HG02759 (cell line): ENCODE measurements around the gene PTPRD.

Source experiments
- ATAC-seq: cut with Tn5 transposase; IDR thresholded peaks from one replicate; pipeline ENCODE4 v1.9.1; 2021; ENCODE audit warnings: mild to moderate bottlenecking, moderate library complexity; ENCODE audit not compliant: unreplicated experiment

The PTPRD gene

GRCh38 chr9:8643896-8644295 lies 1968.9 kb downstream of the PTPRD start:
- ATAC-seq = no peak

GRCh38 chr9:8643464-8643863 lies 1969.3 kb downstream of the PTPRD start:
- no peak for ATAC-seq

- no peak for ATAC-seq
Measured at GRCh38 chr9:8640761-8641160, 1972.0 kb downstream of the PTPRD start.

GRCh38 chr9:8637626-8638025 lies 1975.2 kb downstream of the PTPRD start:
- ATAC-seq = no peak

GRCh38 chr9:8633784-8634183 lies 1979.0 kb downstream of the PTPRD start:
- no peak for ATAC-seq

- no peak for ATAC-seq
Measured at GRCh38 chr9:8632493-8632892, 1980.3 kb downstream of the PTPRD start.

GRCh38 chr9:8628791-8629190 lies 1984.0 kb downstream of the PTPRD start:
- no peak for ATAC-seq

- ATAC-seq = no peak
Measured at GRCh38 chr9:8627976-8628679, 1984.7 kb downstream of the PTPRD start.

GRCh38 chr9:8622871-8623270 lies 1989.9 kb downstream of the PTPRD start:
- ATAC-seq = no peak

GRCh38 chr9:8622222-8622802 lies 1990.5 kb downstream of the PTPRD start:
- no peak for ATAC-seq

- ATAC-seq = no peak
Measured at GRCh38 chr9:8621416-8621815, 1991.4 kb downstream of the PTPRD start.

- no peak for ATAC-seq
Measured at GRCh38 chr9:8616414-8616813, 1996.4 kb downstream of the PTPRD start.

GRCh38 chr9:8614926-8615440 lies 1997.8 kb downstream of the PTPRD start:
- no peak for ATAC-seq

- no peak for ATAC-seq
Measured at GRCh38 chr9:8613346-8613825, 1999.4 kb downstream of the PTPRD start.

- no peak for ATAC-seq
Measured at GRCh38 chr9:8611153-8611552, 2001.6 kb downstream of the PTPRD start.

GRCh38 chr9:8610256-8610655 lies 2002.5 kb downstream of the PTPRD start:
- no peak for ATAC-seq

- no peak for ATAC-seq
Measured at GRCh38 chr9:8605096-8605495, 2007.7 kb downstream of the PTPRD start.

- ATAC-seq = no peak
Measured at GRCh38 chr9:8604201-8604600, 2008.6 kb downstream of the PTPRD start.

GRCh38 chr9:8600914-8601680 lies 2011.7 kb downstream of the PTPRD start:
- ATAC-seq = no peak

- no peak for ATAC-seq
Measured at GRCh38 chr9:8599937-8600336, 2012.9 kb downstream of the PTPRD start.

GRCh38 chr9:8589476-8589875 lies 2023.3 kb downstream of the PTPRD start:
- no peak for ATAC-seq

- ATAC-seq = no peak
Measured at GRCh38 chr9:8585036-8585435, 2027.8 kb downstream of the PTPRD start.
